GM12874 (cell line): ENCODE data around the gene HDAC9.

Experiments
- TF ChIP-seq, protein P1 (sequence below): IDR thresholded peaks from 2 replicates; pipeline ENCODE4 v1.5.1; 2011; ENCODE audit warnings: low read depth, mild to moderate bottlenecking, control low read depth, low read length, moderate library complexity; ENCODE audit not compliant: insufficient read depth

HDAC9 gene

DNA sequence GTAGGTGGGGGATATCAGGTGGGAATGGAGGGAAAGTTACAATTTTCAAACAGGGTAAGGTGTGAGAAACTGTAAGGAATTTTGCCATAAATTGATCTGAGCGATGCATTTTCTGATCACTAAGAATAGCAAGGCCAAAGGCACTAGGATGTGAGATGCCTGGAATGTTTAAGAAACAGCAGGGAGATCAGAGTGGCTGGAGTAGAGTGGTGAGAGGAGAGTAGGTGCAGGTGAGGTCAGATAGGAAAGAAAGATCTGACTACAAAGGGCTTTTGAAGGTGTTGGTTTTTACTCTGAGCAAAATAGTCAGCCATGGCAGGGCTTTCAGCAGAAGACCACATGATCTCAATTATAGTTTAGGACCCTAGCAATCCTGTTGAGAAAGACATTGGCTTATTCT is 55.0 kb downstream of the HDAC9 start:
- TF ChIP-seq, protein P1, sequence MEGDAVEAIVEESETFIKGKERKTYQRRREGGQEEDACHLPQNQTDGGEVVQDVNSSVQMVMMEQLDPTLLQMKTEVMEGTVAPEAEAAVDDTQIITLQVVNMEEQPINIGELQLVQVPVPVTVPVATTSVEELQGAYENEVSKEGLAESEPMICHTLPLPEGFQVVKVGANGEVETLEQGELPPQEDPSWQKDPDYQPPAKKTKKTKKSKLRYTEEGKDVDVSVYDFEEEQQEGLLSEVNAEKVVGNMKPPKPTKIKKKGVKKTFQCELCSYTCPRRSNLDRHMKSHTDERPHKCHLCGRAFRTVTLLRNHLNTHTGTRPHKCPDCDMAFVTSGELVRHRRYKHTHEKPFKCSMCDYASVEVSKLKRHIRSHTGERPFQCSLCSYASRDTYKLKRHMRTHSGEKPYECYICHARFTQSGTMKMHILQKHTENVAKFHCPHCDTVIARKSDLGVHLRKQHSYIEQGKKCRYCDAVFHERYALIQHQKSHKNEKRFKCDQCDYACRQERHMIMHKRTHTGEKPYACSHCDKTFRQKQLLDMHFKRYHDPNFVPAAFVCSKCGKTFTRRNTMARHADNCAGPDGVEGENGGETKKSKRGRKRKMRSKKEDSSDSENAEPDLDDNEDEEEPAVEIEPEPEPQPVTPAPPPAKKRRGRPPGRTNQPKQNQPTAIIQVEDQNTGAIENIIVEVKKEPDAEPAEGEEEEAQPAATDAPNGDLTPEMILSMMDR: no peak

DNA sequence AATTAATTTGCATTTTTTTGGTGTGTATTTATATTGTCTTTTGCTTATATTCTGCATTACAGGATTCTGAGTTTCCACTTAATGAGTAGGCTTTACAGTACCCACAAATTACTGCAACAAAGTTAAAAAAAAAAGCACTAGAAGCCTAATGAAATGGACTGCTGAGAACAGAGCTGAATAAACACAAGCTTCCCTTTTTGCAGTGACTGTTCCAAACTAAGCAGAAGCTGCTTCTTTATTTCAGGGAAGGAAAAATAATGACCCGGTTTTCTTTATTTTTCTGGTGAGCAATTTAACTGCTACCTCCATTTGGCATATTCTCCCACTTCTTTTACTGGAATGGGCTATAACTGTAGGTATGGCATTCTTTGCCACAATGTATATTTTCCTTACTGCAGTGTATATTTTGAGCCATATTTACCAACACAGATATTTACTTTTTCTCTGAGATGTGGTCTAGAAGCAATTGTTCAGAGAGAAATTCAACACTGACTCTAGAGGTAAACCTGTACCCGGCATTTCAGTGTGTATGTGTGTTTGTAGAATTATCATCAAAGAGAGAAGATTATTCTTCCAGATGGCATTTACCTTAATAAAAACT is 56.9 kb downstream of the HDAC9 start:
- TF ChIP-seq, protein P1: no peak

DNA sequence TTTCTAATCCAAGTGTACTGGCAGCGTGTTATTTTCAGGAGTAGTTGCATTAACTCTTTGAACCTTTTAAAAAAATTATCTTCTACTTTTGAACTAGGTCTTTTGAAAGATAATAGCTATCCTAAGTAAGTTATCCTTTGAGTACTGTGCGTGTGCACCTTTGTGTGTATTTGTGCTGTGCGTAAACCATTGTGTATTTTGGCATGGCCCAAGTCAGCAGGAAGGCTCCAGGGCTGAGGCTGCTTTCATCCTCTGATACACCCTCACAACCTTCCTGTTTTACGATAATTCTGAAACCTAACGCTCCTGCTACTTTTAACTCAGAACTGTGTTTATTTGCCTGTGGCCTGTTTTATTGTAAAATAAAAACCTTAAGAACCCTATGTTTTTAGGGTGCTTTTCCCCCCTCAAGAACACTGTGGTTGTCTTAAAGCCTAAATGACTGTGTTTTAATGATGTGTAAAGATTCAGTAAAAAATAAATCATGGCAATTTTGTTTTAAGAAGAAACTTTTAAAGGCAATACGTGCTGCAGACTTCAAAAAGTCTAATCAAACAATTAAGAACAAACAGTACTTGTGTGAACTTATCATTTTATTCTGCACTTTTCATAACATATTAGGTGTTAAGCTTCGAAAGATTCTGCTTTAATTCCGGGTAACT is 57.5 kb downstream of the HDAC9 start:
- TF ChIP-seq, protein P1: no peak

DNA sequence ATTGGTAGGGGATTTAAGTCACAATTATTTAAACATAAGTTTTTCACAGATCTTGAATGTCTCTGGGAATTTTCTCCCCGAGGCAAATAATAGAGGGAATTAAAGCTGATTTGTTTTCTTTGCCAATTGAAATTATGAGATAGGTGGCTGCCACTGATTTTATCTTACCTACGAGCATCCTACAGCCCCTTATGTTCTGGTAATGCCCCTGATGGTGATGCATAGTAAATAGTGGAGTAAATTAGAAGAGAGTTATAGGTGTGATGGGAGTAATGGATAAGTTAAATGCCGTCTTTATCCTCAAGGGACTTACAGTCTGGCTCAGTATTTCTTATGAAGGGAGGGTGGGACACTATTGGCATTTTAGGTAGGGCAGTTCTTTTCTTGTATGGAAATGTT is 58.1 kb downstream of the HDAC9 start:
- TF ChIP-seq, protein P1: no peak

DNA sequence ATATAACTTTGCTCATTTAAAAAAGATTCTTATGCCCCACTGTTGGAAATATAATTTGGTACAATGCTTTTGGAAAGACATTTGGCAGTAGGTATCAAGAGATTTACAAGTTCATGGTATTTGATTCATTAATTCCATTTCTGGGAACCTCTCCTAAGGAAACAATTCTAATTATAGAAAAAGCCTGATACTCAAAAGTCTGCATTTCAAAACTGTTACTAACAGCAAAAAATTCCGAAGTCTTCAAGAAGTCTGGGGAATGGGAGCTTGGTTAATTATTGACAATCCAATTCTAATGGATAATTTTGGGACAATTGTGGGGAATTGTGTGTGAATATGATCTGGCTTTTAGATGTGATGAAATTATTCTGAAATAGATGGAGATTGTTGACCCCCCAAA is 59.6 kb downstream of the HDAC9 start:
- TF ChIP-seq, protein P1: no peak

DNA sequence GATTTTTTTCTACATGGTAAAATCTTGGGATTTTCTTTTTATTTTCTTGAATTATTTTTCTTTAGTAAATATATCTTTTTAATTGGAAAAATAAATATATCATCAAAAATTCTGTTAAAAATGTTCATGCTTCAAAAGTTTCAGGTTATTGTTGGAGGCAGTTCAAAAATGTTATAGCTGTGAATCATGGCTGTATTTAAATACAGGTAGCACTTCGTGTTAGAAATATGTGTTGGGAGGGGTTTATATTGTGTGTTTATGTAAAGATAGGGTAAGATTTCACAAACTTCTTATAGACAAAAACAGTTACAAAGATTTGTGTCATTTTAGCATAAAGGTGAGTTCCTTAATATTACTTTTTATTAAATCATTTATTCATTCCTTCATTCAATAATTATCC is 60.4 kb downstream of the HDAC9 start:
- TF ChIP-seq, protein P1: no peak

DNA sequence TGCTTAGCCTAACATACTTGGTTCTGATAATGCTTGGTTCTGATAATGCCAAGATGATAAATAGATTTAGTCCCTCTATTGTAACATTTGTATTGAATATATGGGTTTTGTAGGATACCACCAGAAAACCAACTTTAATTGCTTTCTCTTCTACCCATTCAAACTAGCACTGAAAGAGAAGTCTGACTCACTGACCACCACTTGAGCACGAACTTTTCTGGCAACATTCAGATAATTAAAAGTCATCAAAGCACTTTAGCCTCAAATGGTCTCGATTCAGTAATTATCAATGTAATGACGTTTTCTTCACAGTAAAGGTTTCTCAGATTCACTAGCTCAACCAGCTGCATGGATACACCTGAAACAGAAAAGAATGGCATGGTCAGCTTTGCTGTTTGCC is 63.0 kb downstream of the HDAC9 start:
- TF ChIP-seq, protein P1: no peak
